IPS-18a (cell line): Measurements from ENCODE around the gene ABCA7.
"Not testable (repeated sequence)": the region's sequence is repeated elsewhere in the genome, so short reads cannot be mapped to it uniquely, and the experiment has no call there.

Experiments
- H3K27ac ChIP-seq: one replicate; pipeline ENCODE4 v1.5.1; 2013; ENCODE audit warnings: low read length
- H3K27me3 ChIP-seq: one replicate; pipeline ENCODE4 v1.6.1; 2013; ENCODE audit warnings: mild to moderate bottlenecking, low read length; ENCODE audit not compliant: control insufficient read depth, insufficient read depth
- H3K36me3 ChIP-seq: one replicate; pipeline ENCODE4 v1.6.1; 2013; ENCODE audit warnings: low read depth, low read length; ENCODE audit not compliant: control insufficient read depth
- H3K4me1 ChIP-seq: one replicate; pipeline ENCODE4 v1.6.1; 2013; ENCODE audit warnings: low read depth, low read length; ENCODE audit not compliant: control insufficient read depth
- H3K4me3 ChIP-seq: one replicate; pipeline ENCODE4 v1.5.1; 2013; ENCODE audit warnings: low read length
- H3K9ac ChIP-seq: one replicate; pipeline ENCODE4 v1.6.1; 2013; ENCODE audit warnings: mild to moderate bottlenecking, low read length, moderate library complexity
- H3K9me3 ChIP-seq: one replicate; pipeline ENCODE4 v1.6.1; 2013; ENCODE audit warnings: low read depth, low read length; ENCODE audit not compliant: control insufficient read depth

The ABCA7 gene

DNA sequence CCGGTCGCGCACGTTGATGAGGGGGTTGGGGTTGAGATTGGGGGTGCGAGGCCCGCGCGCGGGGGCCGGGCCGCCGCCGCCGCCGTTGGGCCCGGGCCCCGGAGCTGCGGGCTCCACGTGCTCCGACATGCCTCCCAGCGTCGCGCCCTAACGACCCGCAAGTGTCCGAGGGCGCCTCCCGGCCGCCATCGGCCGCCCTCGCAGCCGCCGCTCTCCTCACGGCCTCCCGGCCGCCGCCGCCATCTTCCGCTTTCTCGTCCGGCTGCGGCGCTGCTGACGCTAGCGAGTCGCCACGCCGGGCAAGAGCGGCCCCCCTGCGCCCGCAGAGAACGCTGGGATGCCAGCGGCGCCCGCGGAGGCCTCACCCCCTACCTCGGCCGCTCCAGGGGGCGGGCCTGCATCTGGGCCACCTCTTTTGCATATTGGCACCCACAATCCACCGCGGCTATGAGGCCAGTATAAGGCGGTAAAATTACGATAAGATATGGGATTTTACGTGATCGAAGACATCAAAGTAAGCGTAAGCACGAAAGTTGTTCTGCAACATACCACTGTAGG lies 19.0 kb upstream of the ABCA7 start, which contains the start of gene TMEM259:
TSS of gene TMEM259 (minus strand) at position 256 of the 558 bp plus-strand sequence. CDS start at position 129, 127 bp downstream.
- H3K27me3 ChIP-seq = no peaks in the 10 kb centered on the region
- H3K9me3 ChIP-seq = no peaks in the 10 kb centered on the region
- H3K9ac ChIP-seq = peak within 1 kb of the TSS; percentile 62
- peaks cover 6% of the 10 kb centered on the region for H3K4me1 ChIP-seq
- H3K36me3 ChIP-seq = no peaks in the 10 kb centered on the region
- peak within 1 kb of the TSS; percentile 90 for H3K27ac ChIP-seq
- peak within 1 kb of the TSS; percentile 81 for H3K4me3 ChIP-seq

DNA sequence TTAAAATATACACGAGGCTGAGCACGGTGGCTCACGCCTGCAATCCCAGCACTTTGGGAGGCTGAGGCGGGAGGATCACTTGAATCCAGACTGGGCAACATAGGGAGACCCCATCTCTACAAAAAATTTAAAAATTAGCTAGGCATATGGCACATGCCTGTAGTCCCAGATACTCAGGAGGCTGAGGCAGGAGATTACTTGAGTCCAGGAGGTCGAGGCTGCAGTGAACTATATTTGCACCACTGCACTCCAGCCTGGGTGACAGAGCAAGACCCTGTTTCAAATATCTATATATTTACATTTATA lies 16.1 kb upstream of the ABCA7 start:
- H3K27me3 ChIP-seq = not testable (repeated sequence)

DNA sequence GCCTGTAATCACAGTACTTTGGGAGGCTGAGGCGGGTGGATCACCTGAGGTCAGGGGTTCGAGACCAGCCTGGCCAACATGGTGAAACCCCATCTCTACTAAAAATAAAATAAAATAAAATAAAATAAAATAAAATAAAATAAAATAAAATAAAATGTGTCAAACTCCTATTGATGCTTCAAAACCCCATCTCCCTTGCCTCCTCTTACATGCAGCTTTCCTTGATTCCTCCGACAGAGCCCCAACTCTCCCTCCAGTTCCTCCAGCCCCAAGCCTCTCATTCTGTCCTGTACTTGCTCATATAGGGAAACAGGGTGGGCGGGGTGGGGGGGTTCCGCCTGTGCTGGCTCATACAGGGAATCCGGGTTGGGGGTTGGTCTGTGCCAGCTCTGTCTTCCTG lies 14.8 kb upstream of the ABCA7 start:
- H3K9ac ChIP-seq, H3K27me3 ChIP-seq, H3K9me3 ChIP-seq, H3K27ac ChIP-seq, H3K4me3 ChIP-seq, H3K4me1 ChIP-seq, H3K36me3 ChIP-seq: not testable (repeated sequence)

More for the DNA sequence above, 16.1 kb upstream of the ABCA7 start:
- H3K27ac ChIP-seq, H3K4me1 ChIP-seq, H3K9ac ChIP-seq, H3K9me3 ChIP-seq, H3K4me3 ChIP-seq, H3K36me3 ChIP-seq: not testable (repeated sequence)

DNA sequence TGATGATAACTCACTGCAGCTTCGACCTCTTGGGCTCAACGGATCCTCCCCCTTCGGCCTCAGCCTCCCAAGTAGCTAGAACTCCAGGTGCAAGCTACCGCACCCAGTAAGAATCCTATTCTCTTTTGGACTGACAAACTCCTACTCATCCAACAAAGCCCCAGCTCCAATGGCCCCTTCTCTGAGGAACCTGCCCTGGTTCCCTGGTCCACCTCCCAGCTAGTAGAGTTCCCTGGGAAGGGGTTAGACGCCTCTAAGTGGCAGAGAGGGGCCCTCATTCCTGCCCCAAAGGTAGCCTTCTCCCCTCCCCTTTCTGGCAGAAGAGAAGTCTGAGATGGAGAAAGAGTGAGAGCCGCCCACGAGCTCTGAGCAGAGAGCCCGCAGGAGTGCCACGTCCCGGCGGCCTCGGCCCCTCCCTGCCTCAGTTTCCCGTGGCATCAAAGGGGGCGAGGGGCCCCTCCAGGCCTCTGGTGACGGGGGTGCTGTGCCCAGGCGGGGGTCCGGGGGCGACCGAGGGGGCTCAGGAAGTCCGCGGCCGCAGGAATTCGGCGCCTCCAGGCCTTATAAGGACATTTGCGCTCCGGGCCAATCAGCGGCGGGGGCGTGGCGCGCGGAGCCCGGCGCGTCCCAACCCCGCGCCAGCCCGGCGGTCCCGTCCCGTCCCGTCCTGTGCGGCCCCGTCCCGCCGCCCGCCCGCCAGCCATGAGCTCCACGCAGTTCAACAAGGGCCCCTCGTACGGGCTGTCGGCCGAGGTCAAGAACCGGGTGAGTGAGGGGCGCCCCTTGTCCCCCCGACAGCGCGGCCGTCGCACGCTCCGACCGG lies 13.7 kb upstream of the ABCA7 start, which contains the start of gene CNN2:
TSS of gene CNN2 (plus strand) at position 649 of the 823 bp plus-strand sequence. CDS start at position 703, 54 bp downstream.
- Histone ChIP-seq H3K9me3 (no peaks in the 10 kb centered on the region), H3K4me3 (peak within 1 kb of the TSS; percentile 77), H3K4me1 (no peaks in the 10 kb centered on the region), H3K27ac (peak within 1 kb of the TSS; percentile 50), H3K36me3 (peaks cover 15% of the 10 kb centered on the region), H3K9ac (peak within 1 kb of the TSS; percentile 98), H3K27me3 (no peaks in the 10 kb centered on the region)

DNA sequence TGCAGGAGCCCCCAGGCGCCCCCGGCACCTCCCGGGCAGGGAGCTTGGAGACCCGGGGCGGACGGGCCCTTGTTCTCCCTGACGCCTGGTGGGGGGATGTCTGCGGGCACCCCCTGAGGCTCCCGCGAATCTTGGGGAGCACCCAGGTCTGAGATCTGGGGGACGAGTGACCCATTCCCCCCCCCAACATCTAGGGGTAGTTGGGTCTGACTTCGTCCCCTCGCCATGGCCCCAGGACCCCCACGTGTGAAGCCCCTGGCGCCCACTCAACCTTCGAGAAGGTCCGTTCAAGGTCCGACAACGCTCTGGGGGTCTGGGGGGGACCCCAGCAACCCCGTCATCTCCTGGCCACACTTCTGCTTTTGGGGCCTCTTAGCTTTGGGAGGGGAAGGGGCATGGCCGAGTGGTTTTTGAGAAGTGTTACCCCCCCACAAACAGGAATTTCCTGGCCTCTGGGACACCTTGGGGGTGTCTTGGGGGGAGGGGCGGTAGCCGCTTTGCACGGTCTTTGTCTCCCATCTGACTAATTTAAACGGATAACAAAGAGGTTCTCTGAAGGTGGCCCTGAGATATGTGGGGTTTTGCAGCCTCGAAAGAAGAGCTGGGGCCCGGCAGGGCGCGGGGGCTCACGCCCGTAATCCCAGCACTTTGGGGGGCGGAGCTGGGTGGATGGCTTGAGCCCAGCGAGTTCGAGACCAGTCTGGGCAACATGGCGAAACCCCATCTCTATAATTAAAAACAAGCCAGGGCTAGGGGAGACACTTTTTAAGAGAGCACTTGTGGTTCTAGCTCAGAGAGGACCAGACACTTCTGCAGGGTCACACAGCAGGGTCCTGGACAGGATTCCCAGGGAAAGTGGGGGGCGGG lies 12.9 kb upstream of the ABCA7 start:
- Histone ChIP-seq H3K9me3 (no peaks in the 10 kb centered on the region), H3K27me3 (no peaks in the 10 kb centered on the region), H3K9ac (peak overlapping the region; percentile 98), H3K27ac (peak overlapping the region; percentile 50), H3K36me3 (peaks cover 20% of the 10 kb centered on the region), H3K4me3 (peak overlapping the region; percentile 77), H3K4me1 (no peaks in the 10 kb centered on the region)

DNA sequence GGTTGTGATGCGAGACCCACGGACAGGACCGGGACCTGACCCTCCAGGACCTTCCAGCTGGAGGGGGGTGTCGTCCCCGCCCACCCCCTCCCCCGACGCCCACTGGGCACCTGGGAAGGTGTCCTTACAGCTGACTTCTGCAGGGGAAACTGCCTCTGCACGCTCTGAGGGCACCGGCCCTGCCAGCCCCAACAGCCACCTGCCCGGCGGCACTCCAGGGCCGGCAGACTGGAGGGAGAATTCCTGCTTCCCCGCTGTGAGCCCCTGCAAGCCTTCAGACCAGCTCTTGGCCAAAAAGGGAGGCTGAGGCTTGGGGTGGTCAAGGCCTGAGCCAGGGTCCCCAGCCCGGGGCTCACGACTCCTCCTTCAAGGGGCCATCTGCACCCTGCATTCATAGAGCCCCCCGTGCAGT lies 12.3 kb upstream of the ABCA7 start:
- peaks cover 27% of the 10 kb centered on the region for H3K36me3 ChIP-seq
- H3K9me3 ChIP-seq = no peaks in the 10 kb centered on the region
- H3K4me1 ChIP-seq = no peaks in the 10 kb centered on the region
- peak overlapping the region; percentile 77 for H3K4me3 ChIP-seq
- no peak overlapping the region for H3K27ac ChIP-seq
- H3K27me3 ChIP-seq = no peaks in the 10 kb centered on the region
- H3K9ac ChIP-seq = peak overlapping the region; percentile 98

DNA sequence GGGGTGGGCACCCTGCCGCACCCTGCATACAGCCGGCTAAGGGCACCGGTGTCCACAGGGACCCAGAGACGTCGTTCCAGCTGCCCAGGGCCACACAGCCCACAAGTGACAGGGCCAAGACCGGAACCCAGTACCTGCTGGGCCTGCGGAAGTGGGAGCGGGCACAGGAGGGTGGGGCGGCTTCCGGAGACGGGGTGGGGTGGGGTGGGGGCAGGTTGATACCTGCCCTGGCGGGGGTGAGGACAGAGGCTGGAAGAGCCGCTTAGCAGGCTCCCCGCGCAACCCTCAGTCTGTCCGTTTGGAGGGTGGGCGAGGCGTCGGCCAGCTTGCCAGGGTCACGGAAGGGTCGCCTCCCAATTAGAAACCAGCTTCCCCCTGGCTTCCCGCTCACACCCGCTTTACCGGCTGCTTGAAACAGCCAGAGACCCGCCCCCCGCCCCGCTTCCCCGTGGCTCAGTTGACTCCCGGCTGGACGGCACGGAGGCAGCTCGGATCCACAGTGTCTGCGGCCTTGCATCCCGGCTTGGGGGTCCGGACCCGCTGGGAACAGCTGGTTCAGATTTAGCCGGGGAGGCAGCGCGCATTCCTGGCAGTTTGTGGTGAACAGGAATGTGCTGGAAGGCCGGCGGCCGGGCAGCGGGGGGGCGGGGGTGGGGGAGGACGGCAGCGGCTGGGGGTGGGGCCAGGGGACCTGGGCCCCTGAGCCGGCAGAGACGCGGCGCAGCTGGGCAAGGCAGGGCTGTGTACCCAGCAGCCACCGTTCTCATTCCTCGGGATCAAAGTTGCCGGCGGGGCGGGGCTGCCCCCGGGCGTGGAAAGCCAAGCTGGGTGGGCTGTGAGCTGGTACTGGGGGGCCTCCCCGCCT lies 11.6 kb upstream of the ABCA7 start:
- no peaks in the 10 kb centered on the region for H3K9me3 ChIP-seq
- no peaks in the 10 kb centered on the region for H3K27me3 ChIP-seq
- no peaks in the 10 kb centered on the region for H3K4me1 ChIP-seq
- peak overlapping the region; percentile 98 for H3K9ac ChIP-seq
- H3K36me3 ChIP-seq = peaks cover 33% of the 10 kb centered on the region
- peak overlapping the region; percentile 77 for H3K4me3 ChIP-seq
- no peak overlapping the region for H3K27ac ChIP-seq

DNA sequence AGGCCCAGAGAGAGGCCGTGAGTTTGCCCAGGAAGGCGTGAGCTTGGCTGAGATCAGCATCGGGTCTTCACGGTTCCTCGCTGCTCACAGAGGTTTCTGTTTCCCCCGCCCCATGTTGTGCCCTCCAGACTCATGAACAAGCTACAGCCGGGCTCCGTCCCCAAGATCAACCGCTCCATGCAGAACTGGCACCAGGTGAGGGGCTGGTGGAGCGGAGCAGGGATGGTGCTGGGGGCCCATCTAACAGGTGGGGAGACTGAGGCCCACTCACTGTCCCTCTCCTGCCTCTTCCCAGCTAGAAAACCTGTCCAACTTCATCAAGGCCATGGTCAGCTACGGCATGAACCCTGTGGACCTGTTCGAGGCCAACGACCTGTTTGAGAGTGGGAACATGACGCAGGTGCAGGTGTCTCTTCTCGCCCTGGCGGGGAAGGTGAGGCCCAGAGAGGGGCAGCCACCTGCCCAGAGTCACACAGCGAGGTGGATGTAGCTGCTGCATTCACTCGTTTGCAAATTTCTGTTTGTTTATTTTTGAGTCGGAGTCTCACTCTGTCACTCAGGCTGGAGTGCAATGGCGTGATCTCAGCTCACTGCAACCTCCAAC lies 7.5 kb upstream of the ABCA7 start:
- Histone ChIP-seq H3K27me3 (no peaks in the 10 kb centered on the region), H3K4me1 (no peaks in the 10 kb centered on the region), H3K4me3 (no peak overlapping the region), H3K36me3 (peaks cover 53% of the 10 kb centered on the region), H3K9me3 (no peaks in the 10 kb centered on the region), H3K27ac (no peak overlapping the region), H3K9ac (no peak overlapping the region)

DNA sequence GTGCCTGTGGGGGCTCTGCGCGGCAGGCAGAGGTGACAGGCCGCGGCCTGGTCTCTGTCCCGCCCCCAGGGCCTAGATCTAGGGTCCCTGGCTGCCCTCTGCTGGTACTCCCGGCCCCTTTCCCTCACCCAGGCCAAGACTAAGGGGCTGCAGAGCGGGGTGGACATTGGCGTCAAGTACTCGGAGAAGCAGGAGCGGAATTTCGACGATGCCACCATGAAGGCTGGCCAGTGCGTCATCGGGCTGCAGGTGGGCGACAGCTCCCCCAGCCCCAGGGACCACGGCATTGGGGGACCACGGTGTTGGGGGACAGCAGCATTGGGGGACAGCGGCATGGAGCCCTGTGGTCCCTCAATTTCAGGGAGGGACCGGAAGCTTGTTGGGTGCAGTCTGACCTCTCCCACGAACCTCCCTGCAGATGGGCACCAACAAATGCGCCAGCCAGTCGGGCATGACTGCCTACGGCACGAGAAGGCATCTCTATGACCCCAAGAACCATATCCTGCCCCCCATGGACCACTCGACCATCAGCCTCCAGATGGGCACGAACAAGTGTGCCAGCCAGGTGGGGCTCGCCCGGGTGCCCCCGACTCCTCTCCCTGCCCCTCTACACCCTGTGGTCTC lies 3.8 kb upstream of the ABCA7 start:
- Histone ChIP-seq H3K4me1 (peaks cover 4% of the 10 kb centered on the region), H3K9me3 (no peaks in the 10 kb centered on the region), H3K36me3 (peaks cover 48% of the 10 kb centered on the region), H3K4me3 (no peak overlapping the region), H3K27me3 (no peaks in the 10 kb centered on the region), H3K9ac (no peak overlapping the region), H3K27ac (no peak overlapping the region)

DNA sequence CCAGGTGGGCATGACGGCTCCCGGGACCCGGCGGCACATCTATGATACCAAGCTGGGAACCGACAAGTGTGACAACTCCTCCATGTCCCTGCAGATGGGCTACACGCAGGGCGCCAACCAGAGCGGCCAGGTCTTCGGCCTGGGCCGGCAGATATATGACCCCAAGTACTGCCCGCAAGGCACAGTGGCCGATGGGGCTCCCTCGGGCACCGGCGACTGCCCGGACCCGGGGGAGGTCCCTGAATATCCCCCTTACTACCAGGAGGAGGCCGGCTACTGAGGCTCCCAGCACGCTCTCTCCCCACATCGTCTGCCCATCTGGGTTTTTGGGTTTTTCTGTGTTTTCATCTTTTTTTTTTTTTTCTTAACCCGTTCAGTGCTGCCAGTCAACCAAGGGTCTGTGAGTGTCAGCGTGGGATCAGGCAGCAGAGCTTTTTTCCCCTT lies 2.3 kb upstream of the ABCA7 start:
- Histone ChIP-seq H3K4me1 (peaks cover 4% of the 10 kb centered on the region), H3K4me3 (no peak overlapping the region), H3K9ac (no peak overlapping the region), H3K27ac (no peak overlapping the region), H3K27me3 (no peaks in the 10 kb centered on the region), H3K36me3 (peaks cover 36% of the 10 kb centered on the region), H3K9me3 (no peaks in the 10 kb centered on the region)
